PC-3 (cell line): ENCODE results near the gene CPA3. TPM values are rescaled to one million over a fixed set of nuclear protein-coding genes. Genes with fewer than 3 reads are reported as not detected.

Experiments
- ATAC-seq: fragments of 200-7000 bp; cut with Tn5 transposase; 2 replicates; pipeline ENCODE4 v1.9.1; 2020; ENCODE audit warnings: mild to moderate bottlenecking, moderate library complexity
- BruUV-seq: library from RNA; stranded (reverse); fragments of 400-500 nt; replicated peaks from 2 replicates; lab custom pipeline; 2021; lab: Mats Ljungman, UMichigan
- CTCF ChIA-PET: fragments of 300-600 bp; sonication (Branson Sonifier 250); formaldehyde crosslinking; loops from one replicate; lab custom pipeline; 2022; ENCODE audit warnings: antibody characterized with exemption; lab: Charles Lee
- POLR2A ChIA-PET: fragments of 300-600 bp; sonication (Branson Sonifier 250); formaldehyde crosslinking; loops from one replicate; lab custom pipeline; 2022; ENCODE audit warnings: antibody characterized with exemption; ENCODE audit not compliant: unreplicated experiment; lab: Charles Lee
- DNase-seq: peaks from one replicate; pipeline ENCODE4 v3.0.0-alpha.2; 2015
- H2AFZ ChIP-seq: fragments of 300-600 bp; sonication (generic); 2 replicates; pipeline ENCODE4 v1.6.0; 2016; ENCODE audit warnings: antibody characterized with exemption, low read length
- H3F3A ChIP-seq: fragments of 300-600 bp; sonication (generic); one replicate; pipeline ENCODE4 v1.6.0; 2017; ENCODE audit warnings: antibody characterized with exemption, low read length, control low read depth, mild to moderate bottlenecking; ENCODE audit not compliant: unreplicated experiment
- H3K27ac ChIP-seq: fragments of 300-600 bp; sonication (generic); 2 replicates; pipeline ENCODE4 v1.5.1; 2016; ENCODE audit warnings: mild to moderate bottlenecking, low read length
- H3K27me3 ChIP-seq: fragments of 300-600 bp; sonication (generic); 2 replicates; pipeline ENCODE4 v1.6.1; 2016; ENCODE audit warnings: low read length, mixed read lengths
- H3K36me3 ChIP-seq: fragments of 300-600 bp; sonication (generic); 2 replicates; pipeline ENCODE4 v1.6.1; 2016; ENCODE audit warnings: low read depth, mixed run types, low read length, mixed read lengths
- H3K4me1 ChIP-seq: fragments of 300-600 bp; sonication (generic); 2 replicates; pipeline ENCODE4 v1.5.1; 2016; ENCODE audit warnings: low read length; ENCODE audit not compliant: insufficient read depth
- H3K4me2 ChIP-seq: fragments of 300-600 bp; sonication (generic); 2 replicates; pipeline ENCODE4 v1.6.0; 2016; ENCODE audit warnings: low read length
- H3K4me3 ChIP-seq: fragments of 300-600 bp; sonication (generic); 2 replicates; pipeline ENCODE4 v1.5.1; 2016; ENCODE audit warnings: mild to moderate bottlenecking, low read length, mixed read lengths
- H3K79me2 ChIP-seq: fragments of 300-600 bp; sonication (generic); 2 replicates; pipeline ENCODE4 v1.6.1; 2017; ENCODE audit warnings: low read length, mixed read lengths
- H3K9ac ChIP-seq: fragments of 300-600 bp; sonication (generic); 2 replicates; pipeline ENCODE4 v1.6.0; 2016; ENCODE audit warnings: mild to moderate bottlenecking, low read length
- H3K9me2 ChIP-seq: fragments of 300-600 bp; sonication (generic); replicated peaks from 2 replicates; pipeline ENCODE4 v1.6.1; 2016; ENCODE audit warnings: mixed run types, low read length, mixed read lengths
- H3K9me3 ChIP-seq: fragments of 300-600 bp; sonication (generic); 2 replicates; pipeline ENCODE4 v1.6.1; 2016; ENCODE audit warnings: low read length, mixed read lengths
- H4K20me1 ChIP-seq: fragments of 300-600 bp; sonication (generic); 2 replicates; pipeline ENCODE4 v1.6.1; 2016; ENCODE audit warnings: low read length, mixed read lengths
- EZH2 ChIP-seq: fragments of 300-600 bp; sonication (generic); IDR thresholded peaks from one replicate; pipeline ENCODE4 v1.6.1; 2017; ENCODE audit warnings: antibody characterized with exemption, mild to moderate bottlenecking, low read length; ENCODE audit not compliant: unreplicated experiment
- EZH2phosphoT487 ChIP-seq: fragments of 300-600 bp; sonication (generic); IDR thresholded peaks from 2 replicates; pipeline ENCODE4 v1.6.1; 2018; ENCODE audit warnings: mild to moderate bottlenecking, antibody characterized with exemption, low read length, borderline replicate concordance
- intact Hi-C: fragments of 100-400 bp; cut with micrococcal nuclease; formaldehyde crosslinking; loops from 2 replicates; pipeline ENCODE4 v1.9.0; 2023
- total RNA-seq: library from RNA; depleted of rRNA; stranded (reverse); fragments of >200 nt; gene quantifications from 2 replicates; pipeline ENCODE4 v1.2.3, GENCODE V29; 2014
- TF ChIP-seq, protein P1 (sequence below): fragments of 300-600 bp; sonication (generic); conservative IDR thresholded peaks from 2 replicates; pipeline ENCODE4 v1.5.1; 2017; ENCODE audit warnings: antibody characterized with exemption, low read depth, mild to moderate bottlenecking, low read length

CPA3 gene
- total RNA-seq, 1 experiment from 2014 or later, result not detected

- Histone ChIP-seq H3K9ac (no peak overlapping the region), H3K4me3 (no peak overlapping the region), H3K4me2 (no peak overlapping the region), H3K27ac (no peak overlapping the region), H3F3A (no peaks in the 10 kb centered on the region), H4K20me1 (no peaks in the 10 kb centered on the region), H2AFZ (no peak overlapping the region), H3K9me3 (no peaks in the 10 kb centered on the region), H3K79me2 (no peaks in the 10 kb centered on the region), H3K9me2 (no peaks in the 10 kb centered on the region), H3K4me1 (no peaks in the 10 kb centered on the region), H3K27me3 (peaks cover 45% of the 10 kb centered on the region), H3K36me3 (no peaks in the 10 kb centered on the region)
- intact Hi-C loops, result no loop called here
- CTCF ChIA-PET, result no interaction called here
- no peak for DNase-seq
- ATAC-seq, result no peak
- no TSS peak for BruUV-seq
- TF ChIP-seq EZH2phosphoT487 (no peak), EZH2 (no peak)
- TF ChIP-seq, protein P1, sequence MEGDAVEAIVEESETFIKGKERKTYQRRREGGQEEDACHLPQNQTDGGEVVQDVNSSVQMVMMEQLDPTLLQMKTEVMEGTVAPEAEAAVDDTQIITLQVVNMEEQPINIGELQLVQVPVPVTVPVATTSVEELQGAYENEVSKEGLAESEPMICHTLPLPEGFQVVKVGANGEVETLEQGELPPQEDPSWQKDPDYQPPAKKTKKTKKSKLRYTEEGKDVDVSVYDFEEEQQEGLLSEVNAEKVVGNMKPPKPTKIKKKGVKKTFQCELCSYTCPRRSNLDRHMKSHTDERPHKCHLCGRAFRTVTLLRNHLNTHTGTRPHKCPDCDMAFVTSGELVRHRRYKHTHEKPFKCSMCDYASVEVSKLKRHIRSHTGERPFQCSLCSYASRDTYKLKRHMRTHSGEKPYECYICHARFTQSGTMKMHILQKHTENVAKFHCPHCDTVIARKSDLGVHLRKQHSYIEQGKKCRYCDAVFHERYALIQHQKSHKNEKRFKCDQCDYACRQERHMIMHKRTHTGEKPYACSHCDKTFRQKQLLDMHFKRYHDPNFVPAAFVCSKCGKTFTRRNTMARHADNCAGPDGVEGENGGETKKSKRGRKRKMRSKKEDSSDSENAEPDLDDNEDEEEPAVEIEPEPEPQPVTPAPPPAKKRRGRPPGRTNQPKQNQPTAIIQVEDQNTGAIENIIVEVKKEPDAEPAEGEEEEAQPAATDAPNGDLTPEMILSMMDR, result no peak
- POLR2A ChIA-PET, result no interaction called here
These were observed 72.6 kb downstream of the CPA3 start for GRCh38 chr3:148937467-148938255.

GRCh38 chr3:148938306-148938705, 73.2 kb downstream of the CPA3 start:
- H3K27me3 ChIP-seq, result peaks cover 39% of the 10 kb centered on the region
- H3K4me2 ChIP-seq, result no peak overlapping the region
- no peak for DNase-seq
- intact Hi-C loops, result no loop called here
- no peak for ATAC-seq
- ChIA-PET CTCF (no interaction called here), POLR2A (no interaction called here)
- no peak overlapping the region for H3K4me3 ChIP-seq
- no peaks in the 10 kb centered on the region for H3K9me3 ChIP-seq
- no peaks in the 10 kb centered on the region for H4K20me1 ChIP-seq
- no TSS peak for BruUV-seq
- H3K27ac ChIP-seq, result no peak overlapping the region
- no peak overlapping the region for H2AFZ ChIP-seq
- H3K9ac ChIP-seq, result no peak overlapping the region
- no peaks in the 10 kb centered on the region for H3F3A ChIP-seq
- TF ChIP-seq EZH2phosphoT487 (no peak), EZH2 (no peak)
- TF ChIP-seq, protein P1, result no peak
- no peaks in the 10 kb centered on the region for H3K79me2 ChIP-seq
- peaks cover 3% of the 10 kb centered on the region; the same call in 1 of the 2 replicates for H3K4me1 ChIP-seq
- H3K36me3 ChIP-seq, result no peaks in the 10 kb centered on the region
- no peaks in the 10 kb centered on the region for H3K9me2 ChIP-seq

GRCh38 chr3:148938936-148939335, 73.8 kb downstream of the CPA3 start:
- intact Hi-C loops, result no loop called here
- ATAC-seq (no peak), DNase-seq (no peak)
- peaks cover 39% of the 10 kb centered on the region for H3K27me3 ChIP-seq
- ChIA-PET POLR2A (no interaction called here), CTCF (no interaction called here)
- no peaks in the 10 kb centered on the region for H3K36me3 ChIP-seq
- no peaks in the 10 kb centered on the region for H3K9me3 ChIP-seq
- no peak overlapping the region for H2AFZ ChIP-seq
- H4K20me1 ChIP-seq, result no peaks in the 10 kb centered on the region
- H3K4me1 ChIP-seq, result peaks cover 5% of the 10 kb centered on the region; the same call in 1 of the 2 replicates
- no peak overlapping the region for H3K4me2 ChIP-seq
- H3K4me3 ChIP-seq, result no peak overlapping the region
- no peaks in the 10 kb centered on the region for H3K79me2 ChIP-seq
- no peak overlapping the region for H3K27ac ChIP-seq
- no peak for TF ChIP-seq EZH2
- H3K9ac ChIP-seq, result no peak overlapping the region
- H3F3A ChIP-seq, result no peaks in the 10 kb centered on the region
- no peaks in the 10 kb centered on the region for H3K9me2 ChIP-seq
- BruUV-seq, result no TSS peak
